MM.1S (cell line): Measurements from ENCODE around the gene SLC9C1.

ENCODE experiments used
- DNase-seq: peaks from one replicate; pipeline ENCODE4 v3.0.0-alpha.2; 2015
- H2AFZ ChIP-seq: fragments of 300-600 bp; sonication (generic); 2 replicates; pipeline ENCODE4 v1.6.0; 2016; ENCODE audit warnings: antibody characterized with exemption, low read length
- H3F3A ChIP-seq: fragments of 300-600 bp; sonication (generic); 2 replicates; pipeline ENCODE4 v1.6.1; 2016; ENCODE audit warnings: mild to moderate bottlenecking, antibody characterized with exemption, low read length, moderate library complexity, mixed read lengths; ENCODE audit not compliant: insufficient read depth
- H3K27ac ChIP-seq: fragments of 300-600 bp; sonication (generic); 2 replicates; pipeline ENCODE4 v1.5.1; 2016; ENCODE audit warnings: mild to moderate bottlenecking, low read length
- H3K27me3 ChIP-seq: fragments of 300-600 bp; sonication (generic); replicated peaks from 2 replicates; pipeline ENCODE4 v1.6.0; 2016; ENCODE audit warnings: low read length; ENCODE audit not compliant: insufficient read depth
- H3K36me3 ChIP-seq: fragments of 300-600 bp; sonication (generic); replicated peaks from 2 replicates; pipeline ENCODE4 v1.6.1; 2016; ENCODE audit warnings: mild to moderate bottlenecking, low read length, mixed read lengths; ENCODE audit not compliant: insufficient read depth
- H3K4me1 ChIP-seq: fragments of 300-600 bp; sonication (generic); 2 replicates; pipeline ENCODE4 v1.6.1; 2016; ENCODE audit warnings: low read length, mixed read lengths
- H3K4me2 ChIP-seq: fragments of 300-600 bp; sonication (generic); 2 replicates; pipeline ENCODE4 v1.6.0; 2016; ENCODE audit warnings: low read depth, low read length
- H3K4me3 ChIP-seq: fragments of 300-600 bp; sonication (generic); 2 replicates; pipeline ENCODE4 v1.5.1; 2016; ENCODE audit warnings: low read length, mixed read lengths
- H3K79me2 ChIP-seq: fragments of 300-600 bp; sonication (generic); 2 replicates; pipeline ENCODE4 v1.6.1; 2016; ENCODE audit warnings: mixed run types, low read length, mixed read lengths
- H3K9ac ChIP-seq: fragments of 300-600 bp; sonication (generic); 2 replicates; pipeline ENCODE4 v1.6.1; 2016; ENCODE audit warnings: low read length, mixed read lengths
- H3K9me2 ChIP-seq: fragments of 300-600 bp; sonication (generic); replicated peaks from 2 replicates; pipeline ENCODE4 v1.6.1; 2016; ENCODE audit warnings: mild to moderate bottlenecking, low read length, mixed read lengths; ENCODE audit not compliant: insufficient read depth
- H3K9me3 ChIP-seq: fragments of 300-600 bp; sonication (generic); replicated peaks from 2 replicates; pipeline ENCODE4 v1.6.1; 2016; ENCODE audit warnings: mild to moderate bottlenecking, low read length, mixed read lengths; ENCODE audit not compliant: insufficient read depth
- H4K20me1 ChIP-seq: fragments of 300-600 bp; sonication (generic); 2 replicates; pipeline ENCODE4 v1.6.1; 2016; ENCODE audit warnings: mild to moderate bottlenecking, low read length, moderate library complexity, mixed read lengths; ENCODE audit not compliant: insufficient read depth
- CTCF ChIP-seq: fragments of 300-600 bp; sonication (generic); IDR thresholded peaks from 2 replicates; pipeline ENCODE4 v1.5.1; 2016; ENCODE audit warnings: antibody characterized with exemption, low read length, mixed read lengths
- EZH2 ChIP-seq: fragments of 300-600 bp; sonication (generic); optimal IDR thresholded peaks from 2 replicates; pipeline ENCODE3; 2017; ENCODE audit warnings: low read depth, mild to moderate bottlenecking, antibody characterized with exemption, low read length, mixed read lengths
- EZH2phosphoT487 ChIP-seq: fragments of 300-600 bp; sonication (generic); IDR thresholded peaks from 2 replicates; pipeline ENCODE4 v1.6.1; 2018; ENCODE audit warnings: antibody characterized with exemption, low read length

SLC9C1 gene

GRCh38 chr3:112119962-112120836 lies 173.8 kb downstream of the SLC9C1 start:
- Histone ChIP-seq H3K27ac (peak overlapping the region; percentile 83), H3K27me3 (no peaks in the 10 kb centered on the region), H2AFZ (no peak overlapping the region), H3K9me3 (no peaks in the 10 kb centered on the region), H3K9me2 (no peaks in the 10 kb centered on the region), H3K4me3 (peak overlapping the region; percentile 28; the same call in 1 of the 2 replicates), H3K9ac (peak overlapping the region; percentile 33; the same call in 1 of the 2 replicates), H3K79me2 (peaks cover 21% of the 10 kb centered on the region), H3K4me1 (peaks cover 55% of the 10 kb centered on the region), H3K36me3 (0 out of 2 replicates have a peak, but pooled peaks cover 3% of the 10 kb centered on the region), H4K20me1 (no peaks in the 10 kb centered on the region), H3F3A (peaks cover 20% of the 10 kb centered on the region), H3K4me2 (peak overlapping the region; percentile 82)
- no peak for TF ChIP-seq EZH2
- no peak for TF ChIP-seq CTCF
- no peak for TF ChIP-seq EZH2phosphoT487
- peak; percentile 87 for DNase-seq

GRCh38 chr3:112117841-112118571 lies 176.0 kb downstream of the SLC9C1 start:
- Histone ChIP-seq H3K27ac (no peak overlapping the region), H4K20me1 (no peaks in the 10 kb centered on the region)
- DNase-seq = no peak

GRCh38 chr3:112117415-112117814 lies 176.6 kb downstream of the SLC9C1 start:
- no peak overlapping the region for H3K9ac ChIP-seq
- no peak overlapping the region for H3K27ac ChIP-seq
- H2AFZ ChIP-seq = no peak overlapping the region
- H4K20me1 ChIP-seq = no peaks in the 10 kb centered on the region
- H3K4me3 ChIP-seq = no peak overlapping the region
- TF ChIP-seq EZH2 (no peak), CTCF (no peak), EZH2phosphoT487 (no peak)
- H3F3A ChIP-seq = peaks cover 20% of the 10 kb centered on the region
- no peaks in the 10 kb centered on the region for H3K9me3 ChIP-seq
- no peak for DNase-seq
- no peaks in the 10 kb centered on the region for H3K27me3 ChIP-seq
- no peaks in the 10 kb centered on the region for H3K36me3 ChIP-seq
- H3K4me1 ChIP-seq = peaks cover 52% of the 10 kb centered on the region
- H3K79me2 ChIP-seq = peaks cover 13% of the 10 kb centered on the region; the same call in 1 of the 2 replicates
- H3K9me2 ChIP-seq = no peaks in the 10 kb centered on the region
- no peak overlapping the region for H3K4me2 ChIP-seq

More at GRCh38 chr3:112117841-112118571, 176.0 kb downstream of the SLC9C1 start:
- Histone ChIP-seq H3K9me3 (no peaks in the 10 kb centered on the region), H3K27me3 (no peaks in the 10 kb centered on the region), H3K4me3 (no peak overlapping the region), H3K9me2 (no peaks in the 10 kb centered on the region), H3F3A (peaks cover 20% of the 10 kb centered on the region), H2AFZ (no peak overlapping the region), H3K79me2 (peaks cover 12% of the 10 kb centered on the region; the same call in 1 of the 2 replicates), H3K4me2 (no peak overlapping the region), H3K36me3 (no peaks in the 10 kb centered on the region), H3K4me1 (peaks cover 57% of the 10 kb centered on the region), H3K9ac (no peak overlapping the region)
- TF ChIP-seq CTCF (no peak), EZH2 (no peak), EZH2phosphoT487 (no peak)
